B cell (primary cell): Measurements from ENCODE around the gene TADA3. TPM values are rescaled to one million over a fixed set of nuclear protein-coding genes. Genes with fewer than 3 reads are reported as not detected.

Experiments
- ATAC-seq: fragments of 200-7000 bp; cut with Tn5 transposase; one replicate; pipeline ENCODE4 v1.10.0; 2021; ENCODE audit warnings: low read depth, mild to moderate bottlenecking, moderate number of reproducible peaks, moderate library complexity
- CTCF ChIA-PET: fragments of 350-600 bp; sonication (Branson Sonifier 250); formaldehyde crosslinking; loops from one replicate; lab custom pipeline; 2021; ENCODE audit warnings: antibody characterized with exemption, inconsistent platforms; lab: Charles Lee
- POLR2A ChIA-PET: fragments of 350-600 bp; sonication (Branson Sonifier 250); formaldehyde crosslinking; loops from one replicate; lab custom pipeline; 2021; ENCODE audit warnings: antibody characterized with exemption; lab: Charles Lee
- DNase-seq: peaks from one replicate; pipeline ENCODE4 v3.0.0; 2013
- H2AFZ ChIP-seq: 2 replicates; pipeline ENCODE4 v1.6.1; 2012; ENCODE audit warnings: mild to moderate bottlenecking, low read depth, low read length; ENCODE audit not compliant: insufficient read depth, poor library complexity, severe bottlenecking
- H3K27ac ChIP-seq, 2 donors: 1 replicate in 1 of 2; 2 replicates in 1 of 2; pipeline ENCODE4 v1.5.1; 2012 to 2013; ENCODE audit warnings: low read length in 2 of 2, mild to moderate bottlenecking in 2 of 2, moderate library complexity in 1 of 2
- H3K27me3 ChIP-seq, 4 experiments: fragments of 200-600 bp in 1 of 4; sonication (generic) in 1 of 4; replicated peaks in 1 of 4; 1 replicate in 2 of 4; 2 replicates in 2 of 4; pipeline versions ENCODE4 v1.6.1 to v1.7.0; 2013 to 2016; ENCODE audit warnings: low read length in 3 of 4, mild to moderate bottlenecking in 2 of 4, mixed read lengths in 1 of 4, moderate library complexity in 1 of 4; ENCODE audit not compliant: insufficient read depth in 4 of 4, control insufficient read depth in 3 of 4; ENCODE audit errors: control extremely low read depth in 1 of 4
- H3K36me3 ChIP-seq, 2 experiments: replicated peaks in 1 of 2; 1 replicate in 1 of 2; 2 replicates in 1 of 2; pipeline versions ENCODE4 v1.6.1 to v1.7.1; 2013; ENCODE audit warnings: low read length in 1 of 2; ENCODE audit not compliant: insufficient read depth in 2 of 2, control insufficient read depth in 1 of 2; ENCODE audit errors: control extremely low read depth in 1 of 2, extremely low read depth in 1 of 2
- H3K4me1 ChIP-seq, 2 donors: fragments of 200-600 bp in 1 of 2; sonication (generic) in 1 of 2; 1 replicate in 1 of 2; 2 replicates in 1 of 2; pipeline versions ENCODE4 v1.5.1 to v1.6.1; 2013 to 2017; ENCODE audit warnings: low read length in 2 of 2; ENCODE audit not compliant: control insufficient read depth in 2 of 2, insufficient read depth in 2 of 2
- H3K4me2 ChIP-seq: replicated peaks from 2 replicates; pipeline ENCODE3; 2012; ENCODE audit warnings: mild to moderate bottlenecking, low read depth, low read length; ENCODE audit not compliant: poor library complexity, severe bottlenecking
- H3K4me3 ChIP-seq, 5 experiments: fragments of 200-600 bp in 1 of 5; sonication (generic) in 1 of 5; 1 replicate in 3 of 5; 2 replicates in 2 of 5; pipeline versions ENCODE4 v1.5.1 to v1.7.0; 2011 to 2016; ENCODE audit warnings: low read length in 4 of 5, mild to moderate bottlenecking in 4 of 5, low read depth in 2 of 5, control low read depth in 1 of 5, moderate library complexity in 1 of 5; ENCODE audit not compliant: insufficient read depth in 1 of 5; ENCODE audit errors: control extremely low read depth in 1 of 5, extremely low read depth in 1 of 5
- H3K79me2 ChIP-seq: fragments of 200-600 bp; sonication (generic); one replicate; pipeline ENCODE4 v1.6.0; 2016; ENCODE audit warnings: low read length; ENCODE audit not compliant: control insufficient read depth, insufficient read depth
- H3K9ac ChIP-seq: fragments of 200-600 bp; sonication (generic); 2 replicates; pipeline ENCODE4 v1.6.1; 2017; ENCODE audit warnings: mild to moderate bottlenecking, low read length, moderate library complexity
- H3K9me3 ChIP-seq, 3 donors: one replicate each; pipeline versions ENCODE4 v1.6.1 to v1.7.1; 2013; ENCODE audit warnings: low read length in 2 of 3; ENCODE audit not compliant: control insufficient read depth in 2 of 3, insufficient read depth in 1 of 3; ENCODE audit errors: control extremely low read depth in 1 of 3
- H4K20me1 ChIP-seq: 2 replicates; pipeline ENCODE4 v1.6.0; 2012; ENCODE audit warnings: mild to moderate bottlenecking, low read length; ENCODE audit not compliant: insufficient read depth, control insufficient read depth, poor library complexity, severe bottlenecking
- H3K27ac Mint-ChIP-seq: one replicate; pipeline ENCODE4 v1.8.0; 2021; ENCODE audit warnings: mixed read lengths
- H3K27me3 Mint-ChIP-seq: one replicate; pipeline ENCODE4 v1.8.0; 2021; ENCODE audit warnings: mixed read lengths
- H3K4me1 Mint-ChIP-seq: one replicate; pipeline ENCODE4 v1.8.0; 2021; ENCODE audit warnings: mixed read lengths
- H3K4me3 Mint-ChIP-seq: one replicate; pipeline ENCODE4 v1.8.0; 2021; ENCODE audit warnings: mixed read lengths
- H3K9me3 Mint-ChIP-seq: one replicate; pipeline ENCODE4 v1.8.0; 2022; ENCODE audit warnings: mixed read lengths; ENCODE audit not compliant: insufficient read depth
- CTCF ChIP-seq: fragments of 200-600 bp; IDR thresholded peaks from one replicate; pipeline ENCODE4 v1.8.0; 2022; ENCODE audit warnings: antibody characterized with exemption, mild to moderate bottlenecking
- EZH2 ChIP-seq: IDR thresholded peaks from 2 replicates; pipeline ENCODE4 v1.6.1; 2012; ENCODE audit warnings: borderline replicate concordance, low read depth, mild to moderate bottlenecking, moderate library complexity, low read length; ENCODE audit not compliant: insufficient read depth, poor library complexity, severe bottlenecking
- WGBS: methylation state at CpG from one replicate; pipeline ENCODE4 v1.1.5; 2013; ENCODE audit warnings: missing lambda C conversion rate; ENCODE audit not compliant: insufficient coverage; 5-methylcytosine and 5-hydroxymethylcytosine counted together
- intact Hi-C: fragments of 100-400 bp; cut with micrococcal nuclease; formaldehyde crosslinking; loops from one replicate; pipeline ENCODE4 v1.10.0; 2022
- polyA plus RNA-seq: library from polyadenylated mRNA; depleted of rRNA; stranded (reverse); fragments of >200 nt; gene quantifications from 2 replicates; pipeline ENCODE4 v1.2.3, GENCODE V29; 2012
- total RNA-seq, 2 donors: library from RNA; stranded (reverse); fragments of 120-200 nt in 1 of 2; gene quantifications; 1 replicate in 1 of 2; 2 replicates in 1 of 2; pipeline versions ENCODE4 v1.2.3 to v1.2.4, GENCODE V29; 2013 to 2022

TADA3 gene
- total and polyA plus RNA-seq, 2 donors (not counting 1 experiment from before 2014, with no cell fraction given), result 45.4 to 45.6 TPM

- no peak overlapping the region for H3K9ac ChIP-seq
- H3K9me3 ChIP-seq, result no peaks in the 10 kb centered on the region
- Mint-ChIP-seq H3K27ac (no peak overlapping the region), H3K4me3 (no peak overlapping the region), H3K27me3 (peaks cover 5% of the 10 kb centered on the region), H3K4me1 (peaks cover 21% of the 10 kb centered on the region), H3K9me3 (no peaks in the 10 kb centered on the region)
- peaks cover 0 to 2% of the 10 kb centered on the region in 2 experiments for H3K36me3 ChIP-seq
- no peak overlapping the region for H2AFZ ChIP-seq
- ChIA-PET CTCF (no interaction called here), POLR2A (no interaction called here)
- WGBS, result 96% methylated on average over 5 of the region's 7 CpGs
- H3K4me2 ChIP-seq, result no peak overlapping the region
- peaks cover 17 to 18% of the 10 kb centered on the region in 2 donors for H3K4me1 ChIP-seq
- TF ChIP-seq CTCF (no peak), EZH2 (no peak)
- ATAC-seq, result no peak
- H3K4me3 ChIP-seq, result no peak overlapping the region
- intact Hi-C loops, result no loop called here
- no peaks in the 10 kb centered on the region for H4K20me1 ChIP-seq
- no peaks in the 10 kb centered on the region for H3K79me2 ChIP-seq
- no peak overlapping the region for H3K27ac ChIP-seq
- DNase-seq, result no peak
- H3K27me3 ChIP-seq, result peaks cover 0 to 12% (median 2%) of the 10 kb centered on the region in 4 experiments
Measured at GRCh38 chr3:9767418-9767817, 24.9 kb downstream of the TADA3 start.

GRCh38 chr3:9765865-9766264, 26.4 kb downstream of the TADA3 start:
- WGBS, result 100% methylated on average over 4 of the region's 4 CpGs
- DNase-seq (no peak), ATAC-seq (no peak)
- no peak overlapping the region for H3K4me2 ChIP-seq
- H3K4me1 Mint-ChIP-seq, result peaks cover 20% of the 10 kb centered on the region
- H3K36me3 ChIP-seq, result peaks cover under 1 to 2% of the 10 kb centered on the region in 2 experiments
- no peaks in the 10 kb centered on the region for H3K9me3 ChIP-seq
- TF ChIP-seq EZH2, result no peak
- TF ChIP-seq CTCF, result no peak
- H3K27me3 Mint-ChIP-seq, result peaks cover 5% of the 10 kb centered on the region
- intact Hi-C loops, result no loop called here
- peaks cover 17 to 18% of the 10 kb centered on the region in 2 donors for H3K4me1 ChIP-seq
- ChIA-PET POLR2A (no interaction called here), CTCF (no interaction called here)
- no peak overlapping the region for H3K4me3 ChIP-seq
- H3K79me2 ChIP-seq, result no peaks in the 10 kb centered on the region
- H3K27ac ChIP-seq, result no peak overlapping the region
- no peak overlapping the region for H3K9ac ChIP-seq
- H4K20me1 ChIP-seq, result no peaks in the 10 kb centered on the region
- H3K27me3 ChIP-seq, result peaks cover 0 to 12% (median 2%) of the 10 kb centered on the region in 4 experiments
- no peak overlapping the region for H3K4me3 Mint-ChIP-seq
- no peaks in the 10 kb centered on the region for H3K9me3 Mint-ChIP-seq
- no peak overlapping the region for H3K27ac Mint-ChIP-seq
- H2AFZ ChIP-seq, result no peak overlapping the region
